GM20431 (cell line): Measurements from ENCODE around the gene MAGEB2.
"Not testable (repeated sequence)": the region's sequence is repeated elsewhere in the genome, so short reads cannot be mapped to it uniquely, and the experiment has no call there.

Source experiments
- in situ Hi-C: fragments of 300-500 bp; cut with MseI, MboI; formaldehyde crosslinking; loops from one replicate; pipeline ENCODE4 v1.15.0; 2020; ENCODE audit warnings: low sequenced_read_pairs; ENCODE audit not compliant: unreplicated experiment

Gene MAGEB2

GRCh38 chrX:30215357-30215843, at the start of gene MAGEB2:
Gene MAGEB2 (plus strand): TSS chrX:30215563. CDS start chrX:30218581, 3,018 bp downstream.
- in situ Hi-C loops, result no loop called here

GRCh38 chrX:30170900-30171299, 44.5 kb upstream of the MAGEB2 start:
- in situ Hi-C loops, result no loop called here

GRCh38 chrX:30181353-30181752, 34.0 kb upstream of the MAGEB2 start:
- in situ Hi-C loops, result no loop called here

GRCh38 chrX:30183554-30183953, 31.8 kb upstream of the MAGEB2 start:
- in situ Hi-C loops, result no loop called here

- in situ Hi-C loops, result no loop called here
Observed at GRCh38 chrX:30190426-30190825, 24.9 kb upstream of the MAGEB2 start.

- in situ Hi-C loops, result not testable (repeated sequence)
Observed at GRCh38 chrX:30193910-30194309, 21.5 kb upstream of the MAGEB2 start.

GRCh38 chrX:30196322-30196721, 19.0 kb upstream of the MAGEB2 start:
- in situ Hi-C loops, result no loop called here

GRCh38 chrX:30212172-30212571, 3.2 kb upstream of the MAGEB2 start:
- in situ Hi-C loops, result no loop called here

GRCh38 chrX:30217465-30217864, 2.1 kb downstream of the MAGEB2 start:
- in situ Hi-C loops, result no loop called here

- in situ Hi-C loops, result no loop called here
Observed at GRCh38 chrX:30219372-30219771, 4.0 kb downstream of the MAGEB2 start.

- in situ Hi-C loops, result no loop called here
Observed at GRCh38 chrX:30220661-30221060, 5.3 kb downstream of the MAGEB2 start.

- in situ Hi-C loops, result no loop called here
Observed at GRCh38 chrX:30224536-30224935, 9.2 kb downstream of the MAGEB2 start.

- in situ Hi-C loops, result no loop called here
Observed at GRCh38 chrX:30228526-30228925, 13.2 kb downstream of the MAGEB2 start.

GRCh38 chrX:30230395-30230794, 15.0 kb downstream of the MAGEB2 start, which contains the start of gene MAGEB3:
Gene MAGEB3 (plus strand): TSS chrX:30230657. CDS start chrX:30235925, 5,268 bp downstream.
- in situ Hi-C loops, result no loop called here

GRCh38 chrX:30241724-30242415, 26.5 kb downstream of the MAGEB2 start, which contains the start of gene MAGEB4:
Gene MAGEB4 (plus strand): TSS chrX:30242000. CDS start chrX:30242136, 136 bp downstream.
- in situ Hi-C loops, result no loop called here

GRCh38 chrX:30246769-30247489, 31.6 kb downstream of the MAGEB2 start, which contains the start of gene MAGEB1:
Gene MAGEB1 (plus strand): TSS chrX:30247146. CDS start chrX:30250494, 3,348 bp downstream.
- in situ Hi-C loops, result no loop called here

GRCh38 chrX:30248854-30249253, 33.5 kb downstream of the MAGEB2 start:
- in situ Hi-C loops, result no loop called here

- in situ Hi-C loops, result no loop called here
Observed at GRCh38 chrX:30253257-30253656, 37.9 kb downstream of the MAGEB2 start.

- in situ Hi-C loops, result no loop called here
Observed at GRCh38 chrX:30259927-30260326, 44.6 kb downstream of the MAGEB2 start.

- in situ Hi-C loops, result no loop called here
Observed at GRCh38 chrX:30261012-30261411, 45.6 kb downstream of the MAGEB2 start.

- in situ Hi-C loops, result no loop called here
Observed at GRCh38 chrX:30262763-30263162, 47.4 kb downstream of the MAGEB2 start.
